Measurements from ENCODE around the gene OTOL1.
"Not testable (repeated sequence)": the region's sequence is repeated elsewhere in the genome, so short reads cannot be mapped to it uniquely, and the experiment has no call there.

Gene OTOL1

DNA sequence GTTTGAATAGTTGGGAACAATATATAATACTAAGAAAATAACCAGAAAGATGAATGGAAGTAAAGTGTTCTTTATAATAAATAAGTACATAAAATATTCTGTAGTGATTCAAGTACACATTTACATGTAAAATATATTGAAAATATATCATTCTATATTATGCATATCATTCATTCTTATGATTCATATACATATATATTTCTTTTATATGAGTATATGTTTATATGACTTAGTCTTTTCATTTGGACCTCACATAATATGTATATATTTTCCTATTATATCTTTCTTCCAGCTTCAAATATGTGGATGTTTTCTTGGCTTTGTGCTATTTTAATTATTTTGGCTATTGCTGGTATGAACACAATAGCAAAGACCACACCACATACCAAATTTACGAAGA, at the start of gene OTOL1:
Gene OTOL1, plus strand, starts transcription at position 301 of the 400 bp plus-strand sequence. Its CDS starts 0 bp downstream, at position 301.
- DNase-seq: no peak

DNA sequence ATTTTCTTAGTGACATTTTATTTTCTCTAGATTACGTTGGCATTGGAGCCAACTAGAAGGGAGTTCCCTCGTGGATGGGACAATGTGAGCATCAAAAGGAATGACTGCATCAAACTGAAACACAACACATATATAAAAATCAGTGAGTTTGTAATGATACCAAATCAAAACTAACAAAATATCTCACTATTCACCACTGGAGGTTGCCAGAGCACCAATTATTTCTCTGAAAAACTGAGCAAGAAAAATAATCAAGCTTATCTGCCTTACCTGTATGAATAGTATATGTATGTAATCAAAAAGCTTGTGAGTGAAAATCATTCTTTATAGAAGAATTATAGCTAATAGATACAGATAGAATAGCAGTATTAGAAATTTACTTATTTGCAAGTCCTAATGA, 46.8 kb upstream of the OTOL1 start:
- no peak for DNase-seq

DNA sequence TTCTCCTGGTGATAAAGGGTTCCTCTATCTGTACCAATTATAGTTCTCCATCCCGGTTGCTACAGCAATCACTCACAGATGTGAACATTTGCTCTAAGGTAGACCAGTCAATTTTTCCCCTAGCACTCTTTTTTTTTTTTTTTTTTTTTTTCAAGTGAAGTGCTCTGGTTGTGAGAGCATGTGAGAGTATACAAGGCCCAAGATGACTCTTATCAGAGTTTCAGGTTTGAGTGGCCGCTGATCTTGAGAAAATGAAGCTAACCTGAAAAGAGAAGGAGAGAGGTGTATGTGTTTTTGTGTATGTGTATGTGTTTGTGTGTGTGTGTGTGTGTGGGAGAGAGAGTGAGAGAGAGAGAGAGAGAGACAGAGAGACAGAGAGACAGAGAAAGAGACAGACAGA, 44.4 kb upstream of the OTOL1 start:
- no peak for DNase-seq

DNA sequence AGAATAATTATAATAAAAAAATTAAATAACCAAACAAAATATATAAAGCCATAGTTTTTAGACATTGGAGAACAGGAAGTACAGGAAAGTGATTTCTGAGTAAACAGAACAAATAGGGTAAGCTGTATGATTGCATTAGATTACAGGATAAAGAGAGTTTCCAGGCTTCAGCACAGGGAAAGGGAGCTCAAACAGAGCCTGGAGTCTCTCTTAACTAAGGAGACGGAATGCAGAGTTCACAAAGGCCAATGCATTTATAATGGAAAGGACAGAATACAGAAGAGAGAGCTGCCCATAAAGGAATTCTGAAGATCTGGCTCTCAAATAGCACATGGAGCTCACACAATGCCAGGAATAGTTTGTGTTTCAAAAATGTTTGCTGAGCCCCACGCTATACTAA, 42.0 kb upstream of the OTOL1 start:
- DNase-seq: no peak

DNA sequence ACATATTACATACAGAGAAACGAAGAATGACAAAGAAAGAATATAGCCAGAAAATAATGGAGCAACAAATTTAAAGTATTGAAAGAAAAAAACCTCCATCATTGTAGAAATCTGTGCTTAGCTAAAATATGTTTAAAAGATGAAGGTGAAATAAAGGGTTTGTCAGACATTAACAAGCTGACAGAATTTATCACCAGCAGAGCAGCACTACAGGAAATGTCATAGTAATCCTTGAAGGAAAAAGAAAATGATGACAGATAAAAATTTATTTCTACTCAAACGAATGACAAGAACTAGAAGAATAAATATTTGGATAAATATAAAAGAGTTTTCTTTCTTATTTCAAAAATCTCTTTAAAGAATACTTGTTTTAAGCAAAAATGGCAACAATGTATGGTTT, 40.6 kb upstream of the OTOL1 start:
- no peak for DNase-seq

DNA sequence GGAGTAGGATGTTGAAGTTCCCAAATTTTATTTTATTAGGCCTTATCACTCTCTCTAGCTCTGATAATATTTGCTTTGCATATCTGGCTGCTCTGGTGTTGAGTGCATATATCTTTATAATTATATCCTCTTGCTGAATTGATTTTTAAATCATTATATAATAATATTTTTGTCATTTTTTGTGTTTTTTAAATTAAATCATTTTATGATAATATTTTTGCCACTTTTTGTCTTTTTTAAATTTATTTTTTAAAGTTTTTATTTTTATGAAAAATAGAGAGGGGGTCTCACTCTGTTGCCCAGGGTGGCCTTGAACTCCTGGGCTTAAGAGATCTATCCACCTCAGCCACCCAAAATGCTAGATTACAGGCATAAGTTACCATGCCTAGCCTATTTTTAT, 34.5 kb upstream of the OTOL1 start:
- DNase-seq: no peak

DNA sequence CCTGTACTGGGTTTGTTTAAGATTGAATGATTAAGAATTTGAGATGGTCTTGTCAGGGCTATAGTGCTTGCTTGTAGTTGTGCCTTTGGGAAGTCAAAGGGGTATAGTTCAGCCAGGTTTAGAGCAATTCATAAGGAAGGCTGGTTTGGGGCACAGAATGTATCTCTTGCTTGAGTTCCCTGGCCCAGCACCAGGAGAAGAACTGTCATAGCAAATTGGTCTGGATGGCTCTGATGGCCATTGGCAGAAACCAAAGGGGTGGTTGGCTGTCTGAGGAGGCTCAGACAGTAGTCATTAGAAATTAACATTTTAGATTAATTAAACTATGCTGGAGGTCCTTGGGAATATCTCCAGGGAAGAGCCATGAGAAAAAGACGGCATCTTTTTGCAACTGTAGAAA, 25.4 kb upstream of the OTOL1 start:
- no peak for DNase-seq

DNA sequence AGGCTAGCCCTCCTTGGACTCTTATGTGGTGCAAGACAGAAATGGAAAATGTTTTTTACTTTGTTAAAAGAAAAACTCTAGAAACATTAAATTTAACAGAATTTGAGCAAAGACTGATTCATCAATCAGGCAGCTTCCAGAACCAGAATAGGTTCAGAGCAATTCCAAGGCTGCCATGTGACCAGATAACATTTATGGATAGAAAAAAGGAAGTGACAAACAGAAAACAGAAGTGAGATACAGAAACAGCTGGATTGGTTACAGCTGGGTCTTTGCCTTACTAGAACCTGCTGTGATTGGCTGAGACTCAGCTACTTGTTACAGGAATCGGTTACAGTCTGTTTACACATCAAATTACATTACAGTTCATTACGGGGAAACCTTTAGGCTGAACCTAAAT, 22.5 kb upstream of the OTOL1 start:
- DNase-seq: no peak

DNA sequence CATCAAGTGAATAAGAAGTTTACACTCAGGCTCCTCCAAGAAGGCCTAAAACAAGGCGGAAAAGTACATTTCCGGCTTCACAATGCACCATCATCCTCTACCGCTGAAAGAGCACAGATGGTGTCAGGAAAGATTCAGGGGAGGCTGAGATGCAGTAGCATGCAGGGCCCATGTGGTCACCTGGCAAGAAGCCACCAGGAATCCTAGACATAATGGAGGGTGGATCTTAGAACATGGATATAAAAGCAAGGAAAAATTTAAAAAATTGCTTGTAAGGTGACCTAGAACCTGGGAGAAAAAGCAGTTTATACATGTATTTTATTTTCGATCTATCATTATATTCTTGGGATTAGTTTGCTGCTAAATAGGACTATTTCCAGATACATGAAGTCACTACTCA, 21.9 kb upstream of the OTOL1 start:
- DNase-seq: no peak

DNA sequence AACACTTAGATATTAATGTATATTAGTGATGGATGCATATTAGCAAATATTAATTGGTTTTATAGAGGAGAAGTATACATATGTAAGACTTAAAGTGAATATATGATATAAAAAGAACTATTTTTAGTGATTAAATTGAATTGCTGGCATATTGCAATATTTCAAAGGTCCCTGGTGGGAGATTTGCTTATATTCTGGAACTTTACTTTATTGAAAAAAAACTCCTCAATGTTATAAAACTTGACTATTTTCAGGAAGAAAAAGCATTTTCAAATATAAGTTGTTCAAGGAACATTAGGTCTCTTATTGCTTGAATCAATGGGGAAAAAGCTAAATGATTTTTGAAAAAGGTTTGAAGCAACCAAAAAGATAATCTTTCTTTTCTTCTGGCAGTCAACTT, 21.4 kb upstream of the OTOL1 start:
- DNase-seq: no peak

DNA sequence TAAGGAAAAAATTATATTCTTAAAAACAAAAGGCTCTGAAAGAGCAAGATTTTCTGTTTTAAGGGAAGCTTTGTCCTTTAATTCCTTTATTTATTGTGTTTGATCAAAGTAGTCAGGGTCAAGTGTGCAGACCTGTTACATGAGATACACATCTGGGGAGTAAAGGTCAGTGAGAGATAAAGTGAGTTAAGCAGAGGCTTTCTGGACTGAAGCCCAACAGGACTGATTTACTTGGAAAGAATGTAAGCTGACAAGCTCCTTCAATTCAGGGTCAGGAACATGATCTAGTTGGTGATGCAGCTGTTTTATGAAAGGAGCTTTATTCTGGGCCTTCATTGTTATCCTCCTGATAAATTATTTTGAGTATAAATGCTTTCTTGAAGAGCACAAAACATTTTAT, 20.7 kb upstream of the OTOL1 start:
- DNase-seq: no peak

DNA sequence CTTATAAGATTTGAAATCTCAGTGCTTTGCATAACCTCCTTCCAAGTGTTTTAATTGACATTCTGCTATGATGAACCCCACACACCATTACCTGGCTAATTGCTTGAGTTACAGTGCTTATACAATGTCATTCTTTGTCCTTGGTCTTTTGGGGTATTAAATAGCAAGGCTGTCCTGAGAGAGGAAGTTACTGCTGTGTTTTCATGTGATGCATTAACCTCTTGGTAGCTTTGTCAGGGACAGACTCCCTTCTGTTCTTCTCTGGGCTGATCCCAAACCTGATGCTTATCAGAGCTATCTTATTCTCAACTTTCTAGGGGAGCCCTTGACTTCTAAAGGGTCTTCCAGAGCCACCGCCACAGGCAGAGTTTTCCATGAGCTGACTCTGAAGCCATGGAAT, 12.4 kb upstream of the OTOL1 start:
- DNase-seq: no peak

DNA sequence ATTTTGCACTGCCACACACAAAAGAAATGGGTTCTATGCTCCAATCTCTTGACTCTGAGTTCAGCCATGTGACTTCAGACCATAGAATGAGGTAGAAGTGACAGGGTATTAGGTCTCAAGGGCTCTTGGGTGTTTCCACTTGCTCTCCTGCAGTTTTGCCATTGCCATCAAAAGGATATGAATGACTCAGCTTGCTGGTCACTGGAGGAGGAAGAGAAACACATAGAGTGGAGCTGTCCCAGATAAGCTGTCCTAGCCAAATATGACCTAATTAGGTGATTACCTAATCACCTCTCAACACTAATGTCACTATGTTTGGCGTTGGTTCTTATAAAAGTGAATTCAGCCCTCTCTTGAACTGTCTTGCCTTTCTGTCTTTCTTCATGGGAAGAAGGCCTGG, 8.3 kb upstream of the OTOL1 start:
- not testable (repeated sequence) for DNase-seq

DNA sequence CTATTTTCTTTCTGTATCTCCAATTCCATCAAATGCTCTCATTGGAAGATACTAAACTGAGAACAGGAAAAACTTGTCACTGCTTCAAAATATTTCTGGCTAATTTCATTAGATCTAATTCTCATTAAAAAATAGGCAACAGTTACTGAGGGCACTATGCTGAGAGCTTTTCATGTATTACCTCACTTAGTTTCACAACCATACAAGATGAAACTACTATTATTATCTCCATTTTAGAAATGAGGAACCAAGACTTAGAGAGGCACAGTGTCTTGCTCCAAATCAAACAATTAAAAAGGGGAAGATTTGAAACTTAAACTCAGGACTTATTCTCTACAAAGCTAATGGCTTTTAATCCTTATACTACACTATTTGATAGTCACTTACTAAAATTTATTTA, 7.2 kb upstream of the OTOL1 start:
- DNase-seq: no peak

DNA sequence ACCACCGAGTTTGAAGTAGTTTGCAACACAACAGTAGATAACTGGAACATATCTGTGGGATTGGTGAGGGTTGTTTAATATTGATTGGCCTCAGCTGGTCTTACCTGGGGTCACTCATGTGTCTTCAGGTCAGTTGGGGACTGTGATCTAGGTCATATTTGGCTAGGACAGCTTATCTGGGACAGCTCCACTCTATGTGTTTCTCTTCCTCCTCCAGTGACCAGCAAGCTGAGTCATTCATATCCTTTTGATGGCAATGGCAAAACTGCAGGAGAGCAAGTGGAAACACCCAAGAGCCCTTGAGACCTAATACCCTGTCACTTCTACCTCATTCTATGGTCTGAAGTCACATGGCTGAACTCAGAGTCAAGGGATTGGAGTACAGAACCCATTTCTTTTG, 5.8 kb upstream of the OTOL1 start:
- DNase-seq: not testable (repeated sequence)

DNA sequence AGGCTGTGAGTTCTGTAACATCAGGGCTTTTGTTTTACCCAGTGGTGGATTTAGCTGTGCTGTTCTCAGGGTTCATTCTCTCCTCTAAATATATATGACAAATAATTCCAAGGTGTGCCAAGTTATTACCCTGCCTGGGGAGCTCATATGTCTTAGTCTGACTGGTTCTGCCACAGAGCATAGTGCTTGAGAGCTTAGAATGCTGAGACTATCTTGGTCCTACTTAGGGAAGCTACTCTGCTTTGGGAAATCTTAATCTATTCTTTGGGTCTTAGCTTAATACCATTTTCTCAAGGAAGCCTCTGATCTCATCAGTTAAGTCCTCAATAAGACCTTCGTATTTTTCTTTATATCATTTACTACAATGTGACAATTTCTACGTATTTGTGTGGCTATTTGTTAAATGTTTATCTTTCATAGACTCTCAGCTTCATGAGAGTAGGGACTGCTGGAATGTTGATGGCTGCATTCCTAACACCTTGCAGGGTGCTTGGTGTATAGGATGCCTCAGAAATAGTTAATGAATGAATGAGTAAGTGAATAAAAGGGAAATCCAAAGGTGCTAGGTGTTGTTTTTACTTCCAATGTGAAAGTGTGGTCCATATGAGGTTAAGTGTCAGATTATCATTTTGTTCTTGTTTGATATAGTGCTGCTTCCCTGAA, 1.8 kb downstream of the OTOL1 start:
- DNase-seq: no peak

DNA sequence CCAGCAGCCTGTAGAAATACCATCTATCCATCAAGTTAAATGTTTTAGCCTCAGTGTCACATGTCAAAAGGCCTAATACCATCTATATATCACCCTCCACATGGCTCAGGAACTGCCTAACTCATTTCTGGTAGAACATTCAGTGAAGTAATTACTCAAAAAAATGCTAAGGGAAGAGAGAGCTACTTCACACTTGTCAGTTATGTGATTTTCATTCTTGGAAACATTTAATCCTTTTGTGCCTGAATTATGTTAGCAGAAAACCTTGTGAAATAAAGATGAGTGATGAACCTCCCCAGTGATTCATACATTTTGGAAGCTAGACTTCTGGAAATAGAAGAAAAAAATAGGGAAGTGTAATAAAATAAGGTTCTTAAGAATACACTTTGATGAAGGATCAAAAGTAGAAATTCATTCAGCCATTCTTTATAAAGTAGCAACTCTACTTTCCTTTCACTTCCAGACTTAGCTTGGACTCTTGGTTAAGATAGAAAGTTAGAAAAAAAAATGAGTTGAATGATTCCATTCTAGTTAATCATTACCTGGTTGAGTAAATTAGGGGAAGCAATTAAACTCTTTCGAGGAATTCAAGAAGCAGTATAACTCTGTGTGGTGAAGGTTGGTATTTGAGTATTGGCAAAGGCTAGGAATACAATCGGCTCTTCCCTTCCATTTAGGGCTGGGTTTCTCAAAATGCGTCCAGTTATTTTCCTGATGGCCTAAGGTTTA, 3.6 kb downstream of the OTOL1 start:
- no peak for DNase-seq

DNA sequence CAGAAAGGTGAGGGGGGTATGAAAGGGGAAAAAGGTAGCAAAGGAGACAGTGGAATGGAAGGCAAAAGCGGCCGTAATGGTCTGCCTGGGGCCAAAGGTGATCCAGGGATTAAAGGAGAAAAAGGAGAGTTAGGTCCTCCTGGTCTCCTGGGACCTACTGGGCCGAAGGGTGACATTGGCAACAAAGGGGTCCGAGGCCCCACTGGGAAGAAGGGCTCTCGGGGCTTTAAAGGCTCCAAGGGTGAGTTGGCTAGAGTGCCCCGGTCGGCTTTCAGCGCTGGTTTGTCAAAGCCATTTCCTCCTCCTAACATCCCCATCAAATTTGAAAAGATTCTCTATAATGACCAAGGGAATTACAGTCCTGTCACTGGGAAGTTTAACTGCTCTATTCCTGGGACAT, 6.7 kb downstream of the OTOL1 start:
- no peak for DNase-seq

DNA sequence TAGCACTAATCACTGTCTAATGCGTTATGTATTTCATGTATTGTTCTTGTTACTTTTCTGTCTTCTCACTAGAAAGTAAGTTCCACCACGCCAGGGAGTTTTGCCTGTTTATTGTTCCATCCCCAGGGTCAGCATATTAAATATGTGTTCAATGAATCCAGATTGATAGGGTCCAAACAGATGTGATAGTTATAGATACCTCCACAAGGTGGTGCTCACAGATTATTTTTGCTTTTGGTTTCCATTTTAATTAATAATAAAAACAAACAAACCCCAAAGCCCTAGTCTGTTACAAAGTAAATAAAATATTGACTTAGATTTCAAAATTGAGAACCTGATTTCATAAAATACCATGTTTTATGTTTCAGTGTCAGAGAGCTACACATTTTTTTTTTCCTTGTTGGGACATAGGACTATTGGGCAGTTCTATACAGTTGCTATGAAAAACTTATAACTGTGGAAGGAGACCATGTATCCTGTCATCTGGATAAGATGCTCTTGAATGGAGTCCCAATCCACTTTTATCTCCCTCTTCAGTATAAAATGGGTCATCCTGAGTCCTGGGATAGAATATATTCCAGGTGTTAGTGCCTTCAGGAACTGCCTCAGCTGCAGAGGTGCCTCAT, 12.4 kb downstream of the OTOL1 start:
- no peak for DNase-seq

DNA sequence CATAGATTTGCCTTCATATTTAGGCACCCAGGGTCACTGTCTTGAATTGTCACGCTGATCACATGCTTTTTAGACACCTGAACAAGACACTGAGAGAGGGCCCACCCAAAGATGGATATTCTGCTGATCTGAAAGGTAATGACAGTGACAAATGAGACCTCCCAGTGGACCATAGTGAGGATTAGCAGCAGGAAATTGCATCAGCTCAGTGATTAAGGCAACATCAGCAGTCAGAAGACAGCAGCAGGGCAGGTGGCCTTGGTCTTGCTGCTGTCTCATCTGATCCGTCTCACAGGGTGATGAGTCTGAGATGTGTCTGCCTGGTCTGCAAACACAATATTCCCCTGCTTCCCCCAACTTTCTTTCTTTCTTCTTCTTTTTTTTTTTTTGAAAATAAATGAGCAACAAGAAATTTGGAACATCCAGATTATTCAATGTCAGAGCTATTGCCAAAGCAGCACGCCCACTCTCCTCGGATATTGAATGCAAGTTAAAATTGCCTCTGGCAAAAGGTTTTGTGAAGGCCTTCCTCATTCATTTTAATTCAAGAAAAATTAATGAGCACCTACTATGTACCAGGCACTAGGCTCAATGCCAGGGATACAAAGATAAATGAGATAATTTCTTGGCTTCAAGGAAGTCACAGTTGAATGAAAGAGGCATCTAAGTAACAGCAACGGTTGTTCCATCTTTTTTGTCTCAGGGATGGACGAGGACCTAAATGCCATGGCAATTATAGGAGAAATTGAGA, 14.1 kb downstream of the OTOL1 start:
- DNase-seq: no peak

DNA sequence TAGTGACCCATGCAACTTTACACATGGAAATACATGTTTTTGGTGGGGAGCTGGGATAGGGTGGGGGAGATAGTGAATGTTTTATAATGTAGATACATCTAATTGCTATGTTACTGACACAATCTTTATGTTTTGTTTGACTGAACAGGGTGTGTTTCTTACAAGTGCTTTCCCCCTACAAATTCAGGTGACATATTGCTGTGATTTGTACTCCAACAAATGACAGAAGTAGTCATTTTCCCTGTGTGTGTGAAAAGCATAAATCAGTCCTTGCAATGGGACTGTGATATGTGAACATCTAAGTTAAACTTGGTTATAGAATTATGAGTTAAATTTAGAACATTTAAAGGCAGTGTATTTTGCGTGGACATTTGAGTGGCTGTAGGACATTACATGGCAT, 27.3 kb downstream of the OTOL1 start:
- no peak for DNase-seq

DNA sequence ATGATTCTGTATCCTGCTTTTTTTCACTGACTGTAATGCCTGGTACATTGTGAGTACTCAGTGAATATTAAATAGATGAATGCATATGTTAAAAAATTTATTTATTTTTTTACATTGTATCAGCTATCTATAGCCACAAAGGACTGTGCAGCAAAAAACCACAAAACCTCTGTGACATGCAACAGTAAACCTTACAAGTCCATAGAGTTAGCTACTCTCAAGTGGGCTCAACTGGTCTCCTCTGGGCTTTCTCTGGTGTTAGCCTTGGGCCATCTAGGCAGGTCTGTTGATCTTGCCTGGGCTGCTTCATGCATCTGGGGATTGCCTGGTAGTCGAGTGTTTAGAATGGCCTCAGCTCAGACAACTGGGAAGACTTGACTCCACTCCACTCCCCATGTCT, 35.3 kb downstream of the OTOL1 start:
- no peak for DNase-seq

DNA sequence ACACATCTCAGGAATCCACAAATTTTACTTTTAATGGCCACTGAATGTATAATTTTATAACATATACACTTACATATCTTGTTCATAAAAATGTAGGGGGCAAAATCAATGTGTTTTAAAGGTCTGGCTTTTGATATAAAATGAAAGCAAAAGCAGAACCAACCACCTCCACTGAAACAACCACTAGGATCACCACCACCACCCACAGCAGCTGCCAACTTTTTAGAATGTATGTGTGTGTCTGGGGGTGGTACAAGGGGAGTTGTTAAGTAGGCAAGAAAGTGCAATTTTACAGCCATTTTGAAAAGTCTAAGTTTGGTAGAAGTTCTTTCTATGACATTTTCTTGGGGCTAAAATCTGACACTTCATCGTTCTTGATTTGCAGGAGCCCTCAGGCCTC, 44.0 kb downstream of the OTOL1 start:
- no peak for DNase-seq

DNA sequence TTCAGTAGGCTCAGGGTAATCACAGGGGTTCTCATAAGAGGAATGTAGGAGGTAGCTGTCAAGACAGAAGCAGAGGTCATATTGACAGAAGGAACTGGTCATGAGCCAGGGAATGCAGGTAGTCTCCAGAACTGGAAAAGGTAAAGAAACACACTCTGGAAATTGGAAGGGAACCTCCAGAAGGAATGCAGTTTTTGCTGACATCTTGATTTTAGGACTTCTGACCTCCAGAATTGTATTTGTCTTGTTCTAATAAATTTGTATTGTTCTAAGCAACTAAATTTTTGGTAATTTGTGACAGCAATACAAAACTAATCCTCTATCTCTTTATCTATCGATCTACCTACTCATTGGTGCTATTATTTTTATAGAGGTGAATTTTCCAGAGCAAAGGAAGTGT, 49.2 kb downstream of the OTOL1 start:
- DNase-seq: no peak
